OCI-LY3 (cell line): Measurements from ENCODE around the gene TTC36.
"Not testable (repeated sequence)": the region's sequence is repeated elsewhere in the genome, so short reads cannot be mapped to it uniquely, and the experiment has no call there.

ENCODE experiments used
- H2AFZ ChIP-seq: fragments of 200-600, 300-600 bp; shearing (Covaris generic); 2 replicates; pipeline ENCODE4 v1.6.0; 2014; ENCODE audit warnings: antibody characterized with exemption, low read depth, low read length
- H3K27ac ChIP-seq: fragments of 200-600, 300-600 bp; sonication (generic); 2 replicates; pipeline ENCODE4 v1.5.1; 2014; ENCODE audit warnings: mild to moderate bottlenecking, low read length, moderate library complexity, mixed read lengths
- H3K27me3 ChIP-seq: fragments of 200-600, 300-600 bp; sonication (generic); 2 replicates; pipeline ENCODE4 v1.6.1; 2014; ENCODE audit warnings: low read depth, low read length, mixed read lengths
- H3K36me3 ChIP-seq: fragments of 200-600, 300-600 bp; sonication (generic); replicated peaks from 2 replicates; pipeline ENCODE3; 2014; ENCODE audit warnings: low read depth, low read length, mixed read lengths
- H3K4me1 ChIP-seq: fragments of 300-600, 200-600 bp; sonication (generic); 2 replicates; pipeline ENCODE4 v1.6.1; 2014; ENCODE audit warnings: low read length, mixed read lengths
- H3K4me2 ChIP-seq: fragments of 200-600, 300-600 bp; sonication (generic); 2 replicates; pipeline ENCODE4 v1.6.1; 2014; ENCODE audit warnings: low read length, mixed read lengths
- H3K4me3 ChIP-seq: fragments of 300-600, 200-600 bp; sonication (generic); 2 replicates; pipeline ENCODE4 v1.5.1; 2014; ENCODE audit warnings: antibody characterized with exemption, mild to moderate bottlenecking, low read length, moderate library complexity
- H3K79me2 ChIP-seq: fragments of 300-600, 200-600 bp; shearing (Covaris generic); 2 replicates; pipeline ENCODE4 v1.6.1; 2014; ENCODE audit warnings: mild to moderate bottlenecking, low read length, mixed read lengths
- H3K9ac ChIP-seq: fragments of 300-600, 200-600 bp; shearing (Covaris generic); 2 replicates; pipeline ENCODE4 v1.6.0; 2014; ENCODE audit warnings: mild to moderate bottlenecking, low read length, moderate library complexity
- H3K9me3 ChIP-seq: fragments of 200-600, 300-600 bp; shearing (Covaris generic); 2 replicates; pipeline ENCODE4 v1.6.1; 2014; ENCODE audit warnings: low read length, mixed read lengths; ENCODE audit not compliant: insufficient read depth
- H4K20me1 ChIP-seq: fragments of 200-600, 300-600 bp; sonication (generic); 2 replicates; pipeline ENCODE4 v1.6.1; 2016; ENCODE audit warnings: low read length, mixed read lengths; ENCODE audit not compliant: insufficient read depth
- EZH2phosphoT487 ChIP-seq: fragments of 200-600 bp; shearing (Covaris generic); IDR thresholded peaks from 2 replicates; pipeline ENCODE4 v1.6.1; 2018; ENCODE audit warnings: antibody characterized with exemption, mixed run types, low read depth
- TF ChIP-seq, protein P1 (sequence below): fragments of 200-600, 300-600 bp; sonication (generic); IDR thresholded peaks from 2 replicates; pipeline ENCODE4 v1.5.1; 2014; ENCODE audit warnings: antibody characterized with exemption, low read length, low read depth

TTC36 gene

GRCh38 chr11:118527109-118527508 lies at the start of gene TTC36:
TSS of gene TTC36 (plus strand) at chr11:118527474. CDS start at chr11:118527495, 21 bp downstream.
- H2AFZ ChIP-seq = no peak within 1 kb of the TSS
- H3K4me2 ChIP-seq = no peak within 1 kb of the TSS
- no peaks in the 10 kb centered on the region for H4K20me1 ChIP-seq
- peaks cover 12% of the 10 kb centered on the region for H3K4me1 ChIP-seq
- no peaks in the 10 kb centered on the region for H3K79me2 ChIP-seq
- TF ChIP-seq, protein P1, sequence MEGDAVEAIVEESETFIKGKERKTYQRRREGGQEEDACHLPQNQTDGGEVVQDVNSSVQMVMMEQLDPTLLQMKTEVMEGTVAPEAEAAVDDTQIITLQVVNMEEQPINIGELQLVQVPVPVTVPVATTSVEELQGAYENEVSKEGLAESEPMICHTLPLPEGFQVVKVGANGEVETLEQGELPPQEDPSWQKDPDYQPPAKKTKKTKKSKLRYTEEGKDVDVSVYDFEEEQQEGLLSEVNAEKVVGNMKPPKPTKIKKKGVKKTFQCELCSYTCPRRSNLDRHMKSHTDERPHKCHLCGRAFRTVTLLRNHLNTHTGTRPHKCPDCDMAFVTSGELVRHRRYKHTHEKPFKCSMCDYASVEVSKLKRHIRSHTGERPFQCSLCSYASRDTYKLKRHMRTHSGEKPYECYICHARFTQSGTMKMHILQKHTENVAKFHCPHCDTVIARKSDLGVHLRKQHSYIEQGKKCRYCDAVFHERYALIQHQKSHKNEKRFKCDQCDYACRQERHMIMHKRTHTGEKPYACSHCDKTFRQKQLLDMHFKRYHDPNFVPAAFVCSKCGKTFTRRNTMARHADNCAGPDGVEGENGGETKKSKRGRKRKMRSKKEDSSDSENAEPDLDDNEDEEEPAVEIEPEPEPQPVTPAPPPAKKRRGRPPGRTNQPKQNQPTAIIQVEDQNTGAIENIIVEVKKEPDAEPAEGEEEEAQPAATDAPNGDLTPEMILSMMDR = no peak
- TF ChIP-seq EZH2phosphoT487 = no peak
- no peaks in the 10 kb centered on the region for H3K27me3 ChIP-seq
- H3K27ac ChIP-seq = no peak within 1 kb of the TSS
- no peak within 1 kb of the TSS for H3K9ac ChIP-seq
- H3K4me3 ChIP-seq = no peak within 1 kb of the TSS
- no peaks in the 10 kb centered on the region for H3K9me3 ChIP-seq
- H3K36me3 ChIP-seq = peaks cover 27% of the 10 kb centered on the region

DNA sequence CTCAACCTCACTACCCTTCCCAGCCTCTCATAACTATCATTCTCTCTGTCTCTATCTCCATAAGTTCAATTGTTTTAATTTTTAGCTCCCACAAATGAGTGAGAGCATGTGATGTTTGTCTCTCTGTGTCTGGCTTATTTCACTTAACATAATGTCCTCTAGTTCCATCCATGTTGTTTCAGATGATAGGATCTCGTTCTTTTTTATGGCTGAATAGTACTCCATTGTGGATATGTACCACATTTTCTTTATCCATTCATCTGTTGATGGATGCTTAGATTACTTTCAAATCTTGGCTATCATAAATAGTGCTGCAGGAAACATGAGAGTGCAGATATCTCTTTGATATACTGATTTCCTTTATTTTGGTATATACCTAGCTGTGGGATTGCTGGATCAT lies 46.0 kb upstream of the TTC36 start:
- not testable (repeated sequence) for H3K4me1 ChIP-seq, H3K27ac ChIP-seq, H3K9ac ChIP-seq, H3K27me3 ChIP-seq, H3K9me3 ChIP-seq, H3K79me2 ChIP-seq, H3K4me2 ChIP-seq, H4K20me1 ChIP-seq, H3K4me3 ChIP-seq, H2AFZ ChIP-seq
- H3K36me3 ChIP-seq = peaks cover 61% of the 10 kb centered on the region

DNA sequence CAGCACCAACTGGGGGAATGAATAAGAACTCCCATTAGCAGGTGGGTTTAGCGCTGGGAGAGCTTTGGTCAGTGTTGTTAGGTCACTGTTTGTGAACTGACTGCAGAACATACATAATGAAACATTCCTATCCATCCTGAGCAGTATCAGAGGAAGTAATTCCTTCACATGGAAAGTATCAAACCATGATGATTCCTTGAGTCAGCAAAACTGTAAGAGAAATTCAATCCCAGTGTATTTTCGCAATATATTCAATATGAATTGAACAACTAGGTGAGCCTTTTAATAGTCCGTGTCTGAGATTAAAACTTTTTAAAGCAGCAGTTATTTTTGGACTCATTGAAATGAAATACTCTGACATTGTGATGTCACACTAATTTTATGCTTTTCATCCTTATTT lies 42.9 kb upstream of the TTC36 start:
- no peaks in the 10 kb centered on the region for H3K9me3 ChIP-seq
- H4K20me1 ChIP-seq = no peaks in the 10 kb centered on the region
- no peaks in the 10 kb centered on the region for H3K4me1 ChIP-seq
- H3K27me3 ChIP-seq = no peaks in the 10 kb centered on the region
- H3K4me2 ChIP-seq = no peak overlapping the region
- H3K27ac ChIP-seq = no peak overlapping the region
- no peak overlapping the region for H3K9ac ChIP-seq
- no peak overlapping the region for H3K4me3 ChIP-seq
- TF ChIP-seq, protein P1 = no peak
- TF ChIP-seq EZH2phosphoT487 = no peak
- H3K36me3 ChIP-seq = peaks cover 49% of the 10 kb centered on the region
- H2AFZ ChIP-seq = no peak overlapping the region
- H3K79me2 ChIP-seq = no peaks in the 10 kb centered on the region

GRCh38 chr11:118485273-118485672 lies 42.0 kb upstream of the TTC36 start:
- H3K27me3 ChIP-seq = no peaks in the 10 kb centered on the region
- H3K9ac ChIP-seq = no peak overlapping the region
- no peak for TF ChIP-seq EZH2phosphoT487
- TF ChIP-seq, protein P1 = 0 out of 2 replicates have a peak, but pooled peaks have one; percentile 10
- H3K36me3 ChIP-seq = peaks cover 49% of the 10 kb centered on the region
- H3K4me1 ChIP-seq = no peaks in the 10 kb centered on the region
- H3K9me3 ChIP-seq = no peaks in the 10 kb centered on the region
- H2AFZ ChIP-seq = no peak overlapping the region
- H3K27ac ChIP-seq = no peak overlapping the region
- H4K20me1 ChIP-seq = no peaks in the 10 kb centered on the region
- H3K79me2 ChIP-seq = no peaks in the 10 kb centered on the region
- no peak overlapping the region for H3K4me2 ChIP-seq
- H3K4me3 ChIP-seq = no peak overlapping the region
